Lung (tissue), 12 donors: ENCODE measurements around the gene CD300LB. TPM values are rescaled to one million over a fixed set of nuclear protein-coding genes. Genes with fewer than 3 reads are reported as not detected.
A peak's percentile ranks its signal among the peaks of the same experiment; 100 is the strongest.

ENCODE experiments used
- ATAC-seq: fragments of 200-7000 bp; cut with Tn5 transposase; one replicate; pipeline ENCODE4 v1.9.1; 2020; ENCODE audit warnings: moderate number of reproducible peaks; ENCODE audit not compliant: insufficient read depth, low FRiP score
- DNase-seq, 3 donors: peaks; one replicate each; pipeline ENCODE4 v3.0.0-alpha.2; 2013 to 2017
- H3K27ac ChIP-seq, 2 donors: one replicate each; pipeline ENCODE4 v1.5.1; 2013; ENCODE audit warnings: mild to moderate bottlenecking in 2 of 2, moderate library complexity in 2 of 2, control low read depth in 1 of 2, inconsistent platforms in 1 of 2, low read depth in 1 of 2, low read length in 1 of 2
- H3K27me3 ChIP-seq, 3 donors: one replicate each; pipeline ENCODE4 v1.5.1; 2013; ENCODE audit warnings: low read length in 2 of 3; ENCODE audit not compliant: control insufficient read depth in 3 of 3, insufficient read depth in 3 of 3
- H3K36me3 ChIP-seq, 4 donors: one replicate each; pipeline ENCODE4 v1.5.1; 2013; ENCODE audit warnings: low read length in 4 of 4, mild to moderate bottlenecking in 1 of 4, moderate library complexity in 1 of 4; ENCODE audit not compliant: control insufficient read depth in 4 of 4, insufficient read depth in 4 of 4
- H3K4me1 ChIP-seq, 5 donors: one replicate each; pipeline ENCODE4 v1.5.1; 2013; ENCODE audit warnings: low read length in 5 of 5, mild to moderate bottlenecking in 2 of 5, moderate library complexity in 1 of 5; ENCODE audit not compliant: control insufficient read depth in 5 of 5, insufficient read depth in 5 of 5
- H3K4me3 ChIP-seq: one replicate; pipeline ENCODE4 v1.5.1; 2013; ENCODE audit warnings: mild to moderate bottlenecking, control low read depth, moderate library complexity
- H3K9ac ChIP-seq, 2 donors: one replicate each; pipeline ENCODE4 v1.5.1; 2013; ENCODE audit warnings: low read length in 2 of 2, control low read depth in 1 of 2; ENCODE audit not compliant: insufficient read depth in 1 of 2
- H3K9me3 ChIP-seq, 4 donors: one replicate each; pipeline ENCODE4 v1.5.1; 2013; ENCODE audit warnings: low read length in 3 of 4, mild to moderate bottlenecking in 1 of 4, moderate library complexity in 1 of 4; ENCODE audit not compliant: control insufficient read depth in 4 of 4, insufficient read depth in 3 of 4
- CTCF ChIP-seq: IDR thresholded peaks from 2 replicates; pipeline ENCODE4 v1.5.1; 2012; ENCODE audit warnings: mild to moderate bottlenecking; ENCODE audit errors: control extremely low read depth, extremely low read depth
- WGBS, 2 donors: extraction: QIAGEN DNeasy Blood & Tissue Kit; methylation state at CpG; one replicate each; pipeline ENCODE4 v1.1.7; 2013; 5-methylcytosine and 5-hydroxymethylcytosine counted together
- polyA plus RNA-seq, 2 donors: library from polyadenylated mRNA; stranded (reverse); fragments of 200-250 nt; gene quantifications; one replicate each; pipeline ENCODE4 v1.2.1, GENCODE V29; 2013
- total RNA-seq, 2 donors: library from RNA; depleted of rRNA in 1 of 2; stranded (reverse); fragments of >200 nt in 1 of 2; gene quantifications; one replicate each; pipeline ENCODE4 v1.2.1, GENCODE V29; 2014 to 2021
- donor health status: control.
- donor health status: control.
- donor health status: Bipolar disorder and iron deficiency.
- donor health status: healthy.
- donor health status: DM: yes; HTN: yes; CAD: no.

CD300LB gene
- total and polyA plus RNA-seq, 4 donors = 0.82 to 1.8 (median 1.3) TPM

GRCh38 chr17:74569020-74570003 is 38.0 kb upstream of the CD300LB start:
- DNase-seq (no peak), ATAC-seq (peak; percentile 77)
- Histone ChIP-seq H3K4me3 (no peak overlapping the region), H3K27ac (no peak overlapping the region), H3K9me3 (no peaks in the 10 kb centered on the region), H3K27me3 (peaks cover 0 to 2% (median 0%) of the 10 kb centered on the region in 3 donors), H3K4me1 (peaks cover 0 to 10% (median 0%) of the 10 kb centered on the region in 5 donors), H3K9ac (no peak overlapping the region), H3K36me3 (no peaks in the 10 kb centered on the region)
- no peak for TF ChIP-seq CTCF
- WGBS, 2 donors = 44 to 56% methylated on average over 32 of the region's 32 CpGs

- no peak for ATAC-seq
- Histone ChIP-seq H3K4me3 (no peak overlapping the region), H3K27ac (no peak overlapping the region), H3K9ac (no peak overlapping the region), H3K36me3 (no peaks in the 10 kb centered on the region), H3K27me3 (peaks cover 0 to 2% (median 0%) of the 10 kb centered on the region in 3 donors), H3K4me1 (peaks cover 0 to 10% (median 0%) of the 10 kb centered on the region in 5 donors), H3K9me3 (no peaks in the 10 kb centered on the region)
- TF ChIP-seq CTCF = no peak
- DNase-seq = no peak
- 77 to 91% methylated on average over 4 of the region's 4 CpGs for WGBS, 2 donors
These were observed 37.0 kb upstream of the CD300LB start for GRCh38 chr17:74568106-74568873.

GRCh38 chr17:74567397-74567796 is 36.1 kb upstream of the CD300LB start, which contains the start of gene CD300H:
Gene CD300H, minus strand, starts transcription at chr17:74567509.
- H3K9me3 ChIP-seq = peaks cover 0 to 2% (median 0%) of the 10 kb centered on the region in 4 donors

More at GRCh38 chr17:74567397-74567796, 36.1 kb upstream of the CD300LB start, which contains the start of gene CD300H:
- no peak within 1 kb of the TSS for H3K9ac ChIP-seq
- H3K36me3 ChIP-seq = no peaks in the 10 kb centered on the region
- H3K27ac ChIP-seq = no peak within 1 kb of the TSS
- H3K4me1 ChIP-seq = peaks cover 0 to 10% (median 0%) of the 10 kb centered on the region in 5 donors
- ATAC-seq (no peak), DNase-seq (no peak)
- peaks cover 0 to 2% (median 0%) of the 10 kb centered on the region in 3 donors for H3K27me3 ChIP-seq
- no peak for TF ChIP-seq CTCF
- 60 to 62% methylated on average over 2 of the region's 2 CpGs for WGBS, 2 donors
- no peak within 1 kb of the TSS for H3K4me3 ChIP-seq
